Fibroblast of the aortic adventitia (primary cell): ENCODE measurements around the gene AP4B1. TPM values are rescaled to one million over a fixed set of nuclear protein-coding genes. Genes with fewer than 3 reads are reported as not detected.

Experiments used
- DNase-seq: peaks from one replicate; pipeline ENCODE4 v3.0.0-alpha.2; 2010; ENCODE audit warnings: low read depth
- H3K4me3 ChIP-seq: 2 replicates; pipeline ENCODE4 v1.5.1; 2011; ENCODE audit warnings: low read depth, mild to moderate bottlenecking, control low read depth, low read length, moderate library complexity
- CTCF ChIP-seq: IDR thresholded peaks from 2 replicates; pipeline ENCODE4 v1.5.1; 2011; ENCODE audit warnings: mild to moderate bottlenecking, low read length, control low read depth, inconsistent platforms; ENCODE audit not compliant: insufficient read depth
- total RNA-seq: library from RNA; depleted of rRNA; stranded (reverse); fragments of >200 nt; gene quantifications from 2 replicates; pipeline ENCODE4 v1.2.3, GENCODE V29; 2012; ENCODE audit warnings: low replicate concordance

AP4B1 gene
- total RNA-seq, 1 donor = 15.4 TPM

- no peak for TF ChIP-seq CTCF
- no peak overlapping the region for H3K4me3 ChIP-seq
Observed at GRCh38 chr1:113922957-113923356, 18.4 kb upstream of the AP4B1 start.

GRCh38 chr1:113918243-113918642, 13.6 kb upstream of the AP4B1 start:
- no peak overlapping the region for H3K4me3 ChIP-seq
- no peak for DNase-seq
- no peak for TF ChIP-seq CTCF

More at GRCh38 chr1:113922957-113923356, 18.4 kb upstream of the AP4B1 start:
- no peak for DNase-seq

GRCh38 chr1:113917400-113918082, 12.9 kb upstream of the AP4B1 start:
- H3K4me3 ChIP-seq = no peak overlapping the region
- DNase-seq = no peak
- TF ChIP-seq CTCF = no peak

DNA sequence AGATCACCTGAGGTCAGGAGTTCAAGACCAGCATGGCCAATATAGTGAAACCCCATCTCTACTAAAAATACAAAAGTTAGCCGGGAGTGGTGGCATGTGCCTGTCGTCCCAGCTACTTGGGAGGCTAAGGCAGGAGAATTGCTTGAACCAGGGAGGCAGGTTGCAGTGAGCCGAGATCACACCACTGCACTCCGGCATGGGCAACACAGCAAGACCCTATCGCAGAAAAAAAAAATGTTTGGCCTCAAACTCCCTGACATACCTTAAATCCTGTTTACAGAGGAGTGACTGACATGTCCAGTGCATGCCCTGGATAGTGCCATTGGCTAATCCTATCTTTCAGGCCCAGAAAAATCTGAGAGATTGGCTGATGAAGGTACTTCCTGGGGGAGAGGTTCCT, 12.4 kb upstream of the AP4B1 start:
- no peak overlapping the region for H3K4me3 ChIP-seq
- no peak for DNase-seq
- no peak for TF ChIP-seq CTCF

DNA sequence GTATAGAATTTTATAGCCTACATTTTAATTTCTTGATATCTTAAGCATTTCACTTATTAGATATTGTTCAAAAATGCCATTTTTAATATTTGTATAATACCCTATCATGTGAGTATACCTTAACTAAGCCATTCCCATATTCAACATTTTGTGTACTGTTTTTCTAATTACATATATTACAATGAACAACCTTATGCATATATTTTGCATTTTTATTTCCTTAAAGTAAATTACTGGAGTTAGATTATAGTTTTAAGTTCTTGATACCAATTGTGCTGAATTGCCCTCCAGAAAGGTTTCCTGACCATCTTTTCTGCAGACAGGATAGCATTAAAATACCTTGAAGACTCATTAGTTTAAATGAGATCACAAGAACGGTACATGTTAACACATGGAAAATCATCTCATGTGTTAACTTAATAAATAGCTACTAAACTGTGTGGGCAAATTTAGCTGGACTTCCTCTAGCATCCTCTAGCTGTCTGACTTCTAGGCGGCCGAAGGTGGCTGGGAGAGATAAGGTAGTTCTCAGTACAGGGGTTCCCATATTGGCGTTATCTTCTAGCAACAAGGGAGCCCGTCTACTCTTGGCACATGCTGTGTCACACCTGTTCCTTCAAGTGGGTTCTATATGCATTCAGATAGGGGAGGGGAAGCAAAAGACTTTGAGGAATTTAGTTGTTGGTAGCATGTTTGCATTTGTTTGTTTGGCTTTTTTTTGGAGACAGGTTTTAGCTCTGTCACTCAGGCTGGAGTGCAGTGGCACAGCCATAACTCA, 9.5 kb upstream of the AP4B1 start:
- DNase-seq = no peak
- TF ChIP-seq CTCF = no peak

GRCh38 chr1:113913312-113913668, 8.7 kb upstream of the AP4B1 start:
- no peak for TF ChIP-seq CTCF
- H3K4me3 ChIP-seq = no peak overlapping the region
- DNase-seq = no peak

More for the DNA sequence above, 9.5 kb upstream of the AP4B1 start:
- no peak overlapping the region for H3K4me3 ChIP-seq
